ENCODE data around the gene STARD5. TPM values are rescaled to one million over a fixed set of nuclear protein-coding genes. Genes with fewer than 3 reads are reported as not detected.

The STARD5 gene
- total RNA-seq, 1 experiment from 2014 or later, result 1.0 TPM

GRCh38 chr15:81286621-81287121 lies 37.3 kb downstream of the STARD5 start:
- TF ChIP-seq CTCF (IDR thresholded peaks at IDR 0.05; ENCODE audit: insufficient read depth in 1 of 2, low read depth in 1 of 2, low read length in 1 of 2, severe bottlenecking in 1 of 2, unreplicated experiment in 1 of 2), result no peak
- Mint-ChIP-seq H3K4me1 (ENCODE audit: low read depth, unreplicated experiment) (no peaks in the 10 kb centered on the region), H3K27ac (ENCODE audit: unreplicated experiment) (no peak overlapping the region), H3K4me3 (ENCODE audit: unreplicated experiment) (no peak overlapping the region), H3K27me3 (ENCODE audit: insufficient read depth, unreplicated experiment) (peaks cover 19% of the 10 kb centered on the region), H3K36me3 (ENCODE audit: insufficient read depth, unreplicated experiment) (no peaks in the 10 kb centered on the region), H3K9me3 (ENCODE audit: unreplicated experiment) (no peaks in the 10 kb centered on the region)
- POLR2A ChIA-PET, result no interaction called here
- CTCF ChIA-PET, result no interaction called here
- Histone ChIP-seq H3K9me3 (no peaks in the 10 kb centered on the region), H3K4me1 (no peaks in the 10 kb centered on the region), H3K27me3 (replicated peaks; ENCODE audit: control insufficient read depth, insufficient read depth, low read length) (no peaks in the 10 kb centered on the region), H3K36me3 (ENCODE audit: control insufficient read depth, insufficient read depth, low read length) (no peaks in the 10 kb centered on the region), H3K4me3 (ENCODE audit: low read depth, low read length) (no peak overlapping the region)
- intact Hi-C loops (cut with micrococcal nuclease; ENCODE audit: unreplicated experiment), result no loop called here
- no TSS peak for BruUV-seq (replicated peaks)
- DNase-seq, result no peak

GRCh38 chr15:81285461-81285860 lies 38.5 kb downstream of the STARD5 start:
- DNase-seq, result no peak
- ChIA-PET POLR2A (no interaction called here), CTCF (no interaction called here)
- no peak overlapping the region for H3K4me3 Mint-ChIP-seq (ENCODE audit: unreplicated experiment)
- H3K4me1 ChIP-seq, result no peaks in the 10 kb centered on the region
- H3K4me3 ChIP-seq (ENCODE audit: low read depth, low read length), result no peak overlapping the region
- intact Hi-C loops (cut with micrococcal nuclease; ENCODE audit: unreplicated experiment), result no loop called here
- BruUV-seq (replicated peaks), result no TSS peak
- TF ChIP-seq CTCF (IDR thresholded peaks at IDR 0.05; ENCODE audit: insufficient read depth in 1 of 2, low read depth in 1 of 2, low read length in 1 of 2, severe bottlenecking in 1 of 2, unreplicated experiment in 1 of 2), result no peak
- H3K36me3 ChIP-seq (ENCODE audit: control insufficient read depth, insufficient read depth, low read length), result no peaks in the 10 kb centered on the region
- no peak overlapping the region for H3K27ac Mint-ChIP-seq (ENCODE audit: unreplicated experiment)
- no peaks in the 10 kb centered on the region for H3K9me3 ChIP-seq
- no peaks in the 10 kb centered on the region for H3K4me1 Mint-ChIP-seq (ENCODE audit: low read depth, unreplicated experiment)
- H3K9me3 Mint-ChIP-seq (ENCODE audit: unreplicated experiment), result no peaks in the 10 kb centered on the region
- H3K36me3 Mint-ChIP-seq (ENCODE audit: insufficient read depth, unreplicated experiment), result no peaks in the 10 kb centered on the region
- peaks cover 19% of the 10 kb centered on the region for H3K27me3 Mint-ChIP-seq (ENCODE audit: insufficient read depth, unreplicated experiment)
- H3K27me3 ChIP-seq (replicated peaks; ENCODE audit: control insufficient read depth, insufficient read depth, low read length), result no peaks in the 10 kb centered on the region

- TF ChIP-seq CTCF (IDR thresholded peaks at IDR 0.05; ENCODE audit: insufficient read depth in 1 of 2, low read depth in 1 of 2, low read length in 1 of 2, severe bottlenecking in 1 of 2, unreplicated experiment in 1 of 2), result no peak
- Histone ChIP-seq H3K36me3 (ENCODE audit: control insufficient read depth, insufficient read depth, low read length) (no peaks in the 10 kb centered on the region), H3K4me3 (ENCODE audit: low read depth, low read length) (no peak overlapping the region), H3K27me3 (replicated peaks; ENCODE audit: control insufficient read depth, insufficient read depth, low read length) (no peaks in the 10 kb centered on the region), H3K9me3 (no peaks in the 10 kb centered on the region), H3K4me1 (no peaks in the 10 kb centered on the region)
- Mint-ChIP-seq H3K4me3 (ENCODE audit: unreplicated experiment) (no peak overlapping the region), H3K36me3 (ENCODE audit: insufficient read depth, unreplicated experiment) (no peaks in the 10 kb centered on the region), H3K27me3 (ENCODE audit: insufficient read depth, unreplicated experiment) (peaks cover 17% of the 10 kb centered on the region), H3K4me1 (ENCODE audit: low read depth, unreplicated experiment) (no peaks in the 10 kb centered on the region), H3K27ac (ENCODE audit: unreplicated experiment) (no peak overlapping the region), H3K9me3 (ENCODE audit: unreplicated experiment) (no peaks in the 10 kb centered on the region)
- no peak for DNase-seq
- intact Hi-C loops (cut with micrococcal nuclease; ENCODE audit: unreplicated experiment), result no loop called here
- ChIA-PET POLR2A (no interaction called here), CTCF (no interaction called here)
- BruUV-seq (replicated peaks), result no TSS peak
These were observed 39.5 kb downstream of the STARD5 start for GRCh38 chr15:81284256-81285031.

All from Caco-2 (cell line).